Ishikawa (cell line): ENCODE measurements around the gene GYPE.
"Not testable (repeated sequence)": the region's sequence is repeated elsewhere in the genome, so short reads cannot be mapped to it uniquely, and the experiment has no call there.

ENCODE experiments used
- CEBPB ChIP-seq: IDR thresholded peaks from 2 replicates; pipeline ENCODE4 v1.6.1; 2012
- CREB1 ChIP-seq: IDR thresholded peaks from 2 replicates; pipeline ENCODE4 v1.6.1; 2012; ENCODE audit warnings: low read depth
- EGR1 ChIP-seq: IDR thresholded peaks from 2 replicates; pipeline ENCODE4 v1.6.1; 2012
- EP300 ChIP-seq: IDR thresholded peaks from 2 replicates; pipeline ENCODE4 v1.6.1; 2012; ENCODE audit warnings: borderline replicate concordance
- FOXM1 ChIP-seq: IDR thresholded peaks from 2 replicates; pipeline ENCODE4 v1.6.1; 2012; ENCODE audit warnings: low read depth, borderline replicate concordance
- MAX ChIP-seq: IDR thresholded peaks from 2 replicates; pipeline ENCODE4 v1.6.1; 2012
- NFIC ChIP-seq: IDR thresholded peaks from 2 replicates; pipeline ENCODE4 v1.6.1; 2012
- RAD21 ChIP-seq: IDR thresholded peaks from 2 replicates; pipeline ENCODE4 v1.6.1; 2012; ENCODE audit warnings: low read depth
- REST ChIP-seq: IDR thresholded peaks from 2 replicates; pipeline ENCODE4 v1.6.1; 2012; ENCODE audit warnings: low read depth, mild to moderate bottlenecking
- TAF1 ChIP-seq: IDR thresholded peaks from 2 replicates; pipeline ENCODE4 v1.6.1; 2012; ENCODE audit warnings: low read depth, mild to moderate bottlenecking
- TCF12 ChIP-seq: IDR thresholded peaks from 2 replicates; pipeline ENCODE4 v1.6.1; 2012; ENCODE audit warnings: low read depth
- TEAD4 ChIP-seq: IDR thresholded peaks from 2 replicates; pipeline ENCODE4 v1.6.1; 2012
- YY1 ChIP-seq: IDR thresholded peaks from 2 replicates; pipeline ENCODE4 v1.6.1; 2012; ENCODE audit warnings: low read depth
- ZBTB7A ChIP-seq: IDR thresholded peaks from 2 replicates; pipeline ENCODE4 v1.6.1; 2012; ENCODE audit warnings: low read depth
- TF ChIP-seq, protein P1 (sequence below): IDR thresholded peaks from 2 replicates; pipeline ENCODE4 v1.6.1; 2012

The GYPE gene

GRCh38 chr4:143905440-143905839 lies at the start of gene GYPE:
TSS of gene GYPE (minus strand) at chr4:143905559. CDS start at chr4:143905507, 52 bp downstream.
- TF ChIP-seq, protein P1, sequence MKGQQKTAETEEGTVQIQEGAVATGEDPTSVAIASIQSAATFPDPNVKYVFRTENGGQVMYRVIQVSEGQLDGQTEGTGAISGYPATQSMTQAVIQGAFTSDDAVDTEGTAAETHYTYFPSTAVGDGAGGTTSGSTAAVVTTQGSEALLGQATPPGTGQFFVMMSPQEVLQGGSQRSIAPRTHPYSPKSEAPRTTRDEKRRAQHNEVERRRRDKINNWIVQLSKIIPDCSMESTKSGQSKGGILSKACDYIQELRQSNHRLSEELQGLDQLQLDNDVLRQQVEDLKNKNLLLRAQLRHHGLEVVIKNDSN, result not testable (repeated sequence)
- TF ChIP-seq MAX, NFIC: not testable (repeated sequence)

DNA sequence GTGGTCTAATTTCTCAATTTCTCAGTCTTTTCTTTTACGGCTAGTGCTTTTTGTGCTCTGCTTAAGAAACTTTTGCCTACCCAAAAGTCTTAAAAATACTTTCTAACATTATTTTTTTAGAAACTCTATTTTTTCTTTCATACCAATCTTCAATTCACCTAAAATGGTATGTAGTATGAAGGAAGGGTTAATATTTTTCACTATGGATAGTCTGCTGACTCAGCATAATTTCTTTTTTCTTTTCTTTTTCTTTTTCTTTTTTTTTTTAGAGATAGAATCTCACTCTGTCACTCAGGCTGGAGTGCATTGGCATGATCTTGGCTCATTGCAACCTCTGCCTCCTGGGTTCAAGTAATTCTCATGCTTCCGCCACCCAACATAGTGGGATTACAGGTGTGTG lies 34.2 kb upstream of the GYPE start:
- TF ChIP-seq TCF12 (no peak), TAF1 (no peak), YY1 (no peak), CREB1 (no peak), NFIC (no peak), FOXM1 (no peak), CEBPB (no peak), ZBTB7A (no peak), REST (no peak), MAX (no peak), RAD21 (no peak), EGR1 (no peak), TEAD4 (no peak), EP300 (no peak)
- TF ChIP-seq, protein P1, result no peak

DNA sequence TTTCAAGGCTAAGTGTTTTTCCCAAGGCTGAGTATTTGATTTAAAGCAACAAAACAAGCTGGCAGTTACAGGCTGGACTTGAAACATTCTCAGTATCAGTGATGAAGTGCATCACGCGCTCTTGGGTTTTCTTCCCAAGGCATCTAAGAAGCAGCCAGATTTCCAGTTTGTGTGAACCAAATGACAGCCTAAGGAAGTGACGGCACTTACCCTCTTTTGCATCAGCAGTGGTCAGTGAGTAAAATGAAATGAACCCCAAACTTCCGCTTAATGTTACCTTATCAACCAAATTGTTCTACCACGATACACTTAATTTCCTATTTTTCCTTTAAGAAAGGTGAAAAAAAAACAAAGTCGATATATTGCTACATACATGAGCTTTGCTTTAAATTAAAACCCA lies 15.8 kb upstream of the GYPE start:
- TF ChIP-seq MAX, result no peak
- TF ChIP-seq FOXM1, result no peak
- no peak for TF ChIP-seq EGR1
- no peak for TF ChIP-seq REST
- TF ChIP-seq NFIC, result no peak
- TF ChIP-seq TEAD4, result no peak
- TF ChIP-seq CEBPB, result no peak
- no peak for TF ChIP-seq TCF12
- no peak for TF ChIP-seq RAD21
- TF ChIP-seq TAF1, result no peak
- no peak for TF ChIP-seq YY1
- no peak for TF ChIP-seq EP300
- TF ChIP-seq CREB1, result no peak

GRCh38 chr4:143907811-143908210 lies 2.5 kb upstream of the GYPE start:
- peak; percentile 55 for TF ChIP-seq RAD21

DNA sequence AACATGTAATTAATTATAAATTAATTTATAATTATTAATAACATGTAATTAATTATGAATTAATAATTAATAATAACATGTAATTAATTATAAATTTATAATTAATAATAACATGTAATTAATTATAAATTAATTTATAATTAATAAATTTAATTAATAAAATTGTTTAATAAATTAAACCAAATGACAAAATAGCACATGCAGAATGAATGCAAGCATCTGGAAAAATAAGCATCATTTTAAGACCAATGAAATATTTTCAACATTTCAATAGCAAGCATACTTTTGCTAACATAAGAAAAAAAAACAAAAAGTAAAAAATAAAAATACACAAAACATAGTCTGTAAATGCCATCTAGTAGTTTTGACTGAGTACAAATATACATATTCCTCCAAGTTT lies 21.8 kb downstream of the GYPE start:
- TF ChIP-seq EP300, result no peak
- TF ChIP-seq CEBPB, result no peak
- TF ChIP-seq ZBTB7A, result no peak
- TF ChIP-seq RAD21, result no peak
- TF ChIP-seq TAF1, result no peak
- TF ChIP-seq CREB1, result no peak
- TF ChIP-seq MAX, result no peak
- no peak for TF ChIP-seq TCF12
- TF ChIP-seq NFIC, result no peak
- no peak for TF ChIP-seq REST
- no peak for TF ChIP-seq YY1
- TF ChIP-seq, protein P1, result no peak
- TF ChIP-seq FOXM1, result no peak
- no peak for TF ChIP-seq TEAD4
- TF ChIP-seq EGR1, result no peak
